Measurements from ENCODE around the gene LCAT.
"Not testable (repeated sequence)": the region's sequence is repeated elsewhere in the genome, so short reads cannot be mapped to it uniquely, and the experiment has no call there.

LCAT gene

GRCh38 chr16:67943619-67944504 lies at the start of gene LCAT:
TSS of gene LCAT (minus strand) at chr16:67944120. CDS start at chr16:67944101, 19 bp downstream.
- no peak for DNase-seq

- peak; percentile 40 for DNase-seq
These were observed 49.5 kb upstream of the LCAT start for GRCh38 chr16:67993207-67994039.

- DNase-seq, result no peak
These were observed 48.8 kb upstream of the LCAT start for GRCh38 chr16:67992661-67993206.

GRCh38 chr16:67990018-67990386 lies 46.1 kb upstream of the LCAT start:
- DNase-seq, result no peak

GRCh38 chr16:67989322-67990017 lies 45.5 kb upstream of the LCAT start:
- no peak for DNase-seq

GRCh38 chr16:67988675-67989074 lies 44.8 kb upstream of the LCAT start:
- DNase-seq, result no peak

GRCh38 chr16:67987460-67988160 lies 43.7 kb upstream of the LCAT start:
- no peak for DNase-seq

GRCh38 chr16:67986949-67987348 lies 43.0 kb upstream of the LCAT start:
- DNase-seq, result no peak

GRCh38 chr16:67982011-67982696 lies 38.2 kb upstream of the LCAT start:
- no peak for DNase-seq

- DNase-seq, result no peak
These were observed 36.2 kb upstream of the LCAT start, which contains the start of gene DPEP3 for GRCh38 chr16:67979955-67980678. TSS of gene DPEP3 (minus strand) at chr16:67980499. CDS start at chr16:67980380, 119 bp downstream.

GRCh38 chr16:67977469-67978227 lies 33.7 kb upstream of the LCAT start:
- DNase-seq, result no peak

- no peak for DNase-seq
These were observed 33.1 kb upstream of the LCAT start for GRCh38 chr16:67977005-67977404.

- DNase-seq, result no peak
These were observed 32.3 kb upstream of the LCAT start for GRCh38 chr16:67976205-67976604.

GRCh38 chr16:67975321-67976105 lies 31.6 kb upstream of the LCAT start:
- DNase-seq, result no peak

- DNase-seq, result not testable (repeated sequence)
These were observed 28.4 kb upstream of the LCAT start for GRCh38 chr16:67972285-67972684.

GRCh38 chr16:67971111-67971510 lies 27.2 kb upstream of the LCAT start:
- no peak for DNase-seq

GRCh38 chr16:67969254-67970039 lies 25.5 kb upstream of the LCAT start:
- DNase-seq, result no peak

Measured in NCI-H1105 (cell line).